Limb (tissue), 2 donors: ENCODE results near the gene KIF3B.
"Not testable (repeated sequence)": the region's sequence is repeated elsewhere in the genome, so short reads cannot be mapped to it uniquely, and the experiment has no call there.

ENCODE experiments used
- DNase-seq, 2 donors: peaks; one replicate each; pipeline ENCODE4 v3.0.0-alpha.2; 2016; ENCODE audit errors: extremely low spot score in 2 of 2

The KIF3B gene

GRCh38 chr20:32329817-32330554 is 52.5 kb downstream of the KIF3B start:
- DNase-seq, result no peak

GRCh38 chr20:32330555-32330897 is 53.1 kb downstream of the KIF3B start:
- DNase-seq, result no peak

GRCh38 chr20:32332614-32333013 is 55.2 kb downstream of the KIF3B start:
- no peak for DNase-seq

- no peak for DNase-seq
Measured at GRCh38 chr20:32333181-32333987, 55.9 kb downstream of the KIF3B start.

GRCh38 chr20:32333988-32334885 is 56.8 kb downstream of the KIF3B start:
- no peak for DNase-seq

GRCh38 chr20:32336918-32337347 is 59.5 kb downstream of the KIF3B start:
- DNase-seq, result no peak

- DNase-seq, result no peak
Measured at GRCh38 chr20:32337937-32338661, 60.6 kb downstream of the KIF3B start.

- DNase-seq, result no peak
Measured at GRCh38 chr20:32338665-32339064, 61.2 kb downstream of the KIF3B start.

- no peak for DNase-seq
Measured at GRCh38 chr20:32339116-32339515, 61.7 kb downstream of the KIF3B start.

GRCh38 chr20:32341053-32341452 is 63.6 kb downstream of the KIF3B start:
- DNase-seq, result not testable (repeated sequence)

- no peak for DNase-seq
Measured at GRCh38 chr20:32343439-32343838, 66.0 kb downstream of the KIF3B start.

- DNase-seq, result no peak
Measured at GRCh38 chr20:32344835-32345506, 67.5 kb downstream of the KIF3B start.

- no peak for DNase-seq
Measured at GRCh38 chr20:32348207-32348606, 70.8 kb downstream of the KIF3B start.

- no peak for DNase-seq
Measured at GRCh38 chr20:32350421-32350820, 73.0 kb downstream of the KIF3B start.

- no peak for DNase-seq
Measured at GRCh38 chr20:32352121-32352720, 74.8 kb downstream of the KIF3B start.

- no peak for DNase-seq
Measured at GRCh38 chr20:32353848-32354496, 76.5 kb downstream of the KIF3B start.

GRCh38 chr20:32354592-32355416 is 77.4 kb downstream of the KIF3B start:
- no peak for DNase-seq

- DNase-seq, result no peak
Measured at GRCh38 chr20:32355417-32355841, 78.0 kb downstream of the KIF3B start.
